SK-N-SH (cell line): ENCODE results near the gene DUSP1. TPM values are rescaled to one million over a fixed set of nuclear protein-coding genes. Genes with fewer than 3 reads are reported as not detected.

Experiments used
- CTCF ChIA-PET: fragments of 300-600, 350-600 bp; formaldehyde crosslinking; extraction: SDS; loops from one replicate; lab custom pipeline; 2021; lab: Yijun Ruan, JAX
- POLR2A ChIA-PET: fragments of 350-600 bp; sonication (Branson Sonifier 250); formaldehyde crosslinking; extraction: SDS; loops from one replicate; lab custom pipeline; 2020; ENCODE audit warnings: antibody characterized with exemption, inconsistent platforms; lab: Yijun Ruan, JAX
- DNase-seq: peaks from one replicate; pipeline ENCODE4 v3.0.0; 2012
- H2AFZ ChIP-seq: fragments of 200-600 bp; sonication (generic); 2 replicates; pipeline ENCODE4 v1.8.1; 2016; ENCODE audit warnings: antibody characterized with exemption, mild to moderate bottlenecking, low read depth
- H3F3A ChIP-seq: fragments of 200-600 bp; sonication (generic); replicated peaks from 2 replicates; pipeline ENCODE3; 2016; ENCODE audit warnings: antibody characterized with exemption, mild to moderate bottlenecking; ENCODE audit not compliant: insufficient read depth
- H3K27ac ChIP-seq, 2 experiments: fragments of 200-500 bp in 1 of 2; fragments of 200-600 bp in 1 of 2; sonication (Bioruptor generic) in 1 of 2; sonication (generic), shearing (Covaris generic) in 1 of 2; 2 replicates each; pipeline versions ENCODE4 v1.5.1 to v1.6.1; 2014 to 2016; ENCODE audit warnings: low read depth in 2 of 2, inconsistent platforms in 1 of 2, low read length in 1 of 2, mild to moderate bottlenecking in 1 of 2, mixed read lengths in 1 of 2
- H3K27me3 ChIP-seq: fragments of 200-600 bp; sonication (generic), shearing (Covaris generic); 2 replicates; pipeline ENCODE4 v1.6.1; 2016; ENCODE audit warnings: mixed run types; ENCODE audit not compliant: insufficient read depth
- H3K36me3 ChIP-seq, 2 experiments: fragments of 200-500 bp in 1 of 2; fragments of 200-600 bp in 1 of 2; sonication (Bioruptor generic) in 1 of 2; sonication (generic) in 1 of 2; replicated peaks in 1 of 2; 2 replicates each; pipeline versions ENCODE3 to v1.5.1; 2014 to 2016; ENCODE audit warnings: low read length in 1 of 2, mild to moderate bottlenecking in 1 of 2; ENCODE audit not compliant: insufficient read depth in 2 of 2, control insufficient read depth in 1 of 2
- H3K4me1 ChIP-seq, 2 experiments: fragments of 200-500 bp in 1 of 2; fragments of 200-600 bp in 1 of 2; sonication (Bioruptor generic) in 1 of 2; sonication (generic), shearing (Covaris generic) in 1 of 2; 2 replicates each; pipeline versions ENCODE4 v1.5.1 to v1.6.1; 2014 to 2016; ENCODE audit warnings: low read depth in 1 of 2, low read length in 1 of 2, mixed run types in 1 of 2; ENCODE audit not compliant: insufficient read depth in 2 of 2, control insufficient read depth in 1 of 2
- H3K4me2 ChIP-seq: fragments of 200-600 bp; sonication (generic), shearing (Covaris generic); 2 replicates; pipeline ENCODE4 v1.6.1; 2017; ENCODE audit warnings: mixed run types
- H3K4me3 ChIP-seq, 2 experiments: fragments of 200-500 bp in 1 of 2; fragments of 200-600 bp in 1 of 2; sonication (Bioruptor generic) in 1 of 2; sonication (generic), shearing (Covaris generic) in 1 of 2; 2 replicates each; pipeline versions ENCODE4 v1.5.1 to v1.8.1; 2014 to 2016; ENCODE audit warnings: low read depth in 2 of 2, inconsistent platforms in 1 of 2, low read length in 1 of 2, mild to moderate bottlenecking in 1 of 2, mixed read lengths in 1 of 2, moderate library complexity in 1 of 2
- H3K79me2 ChIP-seq: fragments of 200-600 bp; sonication (generic); 2 replicates; pipeline ENCODE4 v1.8.1; 2017; ENCODE audit warnings: mild to moderate bottlenecking; ENCODE audit not compliant: insufficient read depth
- H3K9ac ChIP-seq: fragments of 200-600 bp; sonication (generic); 2 replicates; pipeline ENCODE4 v1.6.1; 2017; ENCODE audit warnings: mixed run types
- H3K9me2 ChIP-seq: fragments of 200-600 bp; sonication (generic); 2 replicates; pipeline ENCODE4 v1.6.1; 2017; ENCODE audit warnings: mixed run types
- H3K9me3 ChIP-seq: fragments of 200-600 bp; sonication (generic); 2 replicates; pipeline ENCODE4 v1.6.1; 2017; ENCODE audit warnings: mixed run types, mild to moderate bottlenecking, moderate library complexity
- H4K20me1 ChIP-seq: fragments of 200-600 bp; sonication (generic); 2 replicates; pipeline ENCODE4 v1.6.1; 2017; ENCODE audit warnings: mild to moderate bottlenecking, mixed run types; ENCODE audit not compliant: insufficient read depth
- CHD2 ChIP-seq: fragments of 150-350 bp; IDR thresholded peaks from 2 replicates; pipeline ENCODE4 v1.6.1; 2018; ENCODE audit warnings: low read length; ENCODE audit not compliant: partially characterized antibody
- ELF1 ChIP-seq: IDR thresholded peaks from 2 replicates; pipeline ENCODE4 v1.4.0; 2012
- EZH2phosphoT487 ChIP-seq: fragments of 200-600 bp; sonication (generic); IDR thresholded peaks from 2 replicates; pipeline ENCODE4 v1.6.1; 2017; ENCODE audit warnings: low read depth, mixed run types, mild to moderate bottlenecking, antibody characterized with exemption, moderate library complexity, borderline replicate concordance
- FOSL2 ChIP-seq: IDR thresholded peaks from 2 replicates; pipeline ENCODE4 v1.4.0; 2012; ENCODE audit warnings: low read depth, mild to moderate bottlenecking, moderate library complexity, borderline replicate concordance
- FOXM1 ChIP-seq: IDR thresholded peaks from 2 replicates; pipeline ENCODE4 v1.4.0; 2012; ENCODE audit warnings: low read depth, mild to moderate bottlenecking
- GABPA ChIP-seq: IDR thresholded peaks from 2 replicates; pipeline ENCODE4 v1.4.0; 2012; ENCODE audit warnings: low read depth, mild to moderate bottlenecking
- JUND ChIP-seq: IDR thresholded peaks from 2 replicates; pipeline ENCODE4 v1.4.0; 2012
- NFIC ChIP-seq: IDR thresholded peaks from 2 replicates; pipeline ENCODE4 v1.4.0; 2012; ENCODE audit warnings: borderline replicate concordance
- NRF1 ChIP-seq: IDR thresholded peaks from 2 replicates; pipeline ENCODE4 v1.6.1; 2012; ENCODE audit warnings: low read depth, mild to moderate bottlenecking, low read length
- RFX5 ChIP-seq: IDR thresholded peaks from 2 replicates; pipeline ENCODE4 v1.6.1; 2012; ENCODE audit warnings: mild to moderate bottlenecking, improper control_type of control experiment, low read length
- SIN3A ChIP-seq: IDR thresholded peaks from 2 replicates; pipeline ENCODE4 v1.6.1; 2012; ENCODE audit warnings: low read depth, mild to moderate bottlenecking, low read length, moderate library complexity, borderline replicate concordance
- SMC3 ChIP-seq: IDR thresholded peaks from 2 replicates; pipeline ENCODE4 v1.6.1; 2012; ENCODE audit warnings: low read depth, low read length, improper control_type of control experiment
- TAF1 ChIP-seq: IDR thresholded peaks from 2 replicates; pipeline ENCODE4 v1.6.1; 2012; ENCODE audit warnings: low read depth, mild to moderate bottlenecking, low read length, moderate library complexity, borderline replicate concordance
- TCF12 ChIP-seq: IDR thresholded peaks from 2 replicates; pipeline ENCODE4 v1.4.0; 2012
- TEAD4 ChIP-seq: IDR thresholded peaks from 2 replicates; pipeline ENCODE4 v1.4.0; 2012; ENCODE audit warnings: mild to moderate bottlenecking, borderline replicate concordance; ENCODE audit not compliant: insufficient read depth
- WGBS: methylation state at CpG from one replicate; pipeline ENCODE4 v1.1.6; 2017; ENCODE audit warnings: low lambda C conversion rate; 5-methylcytosine and 5-hydroxymethylcytosine counted together
- polyA plus RNA-seq, 3 experiments: library from polyadenylated mRNA; depleted of rRNA; stranded (reverse); fragments of >200 nt; gene quantifications; 2 replicates each; pipeline ENCODE4 v1.2.3, GENCODE V29; 2012
- TF ChIP-seq, protein P1 (sequence below): IDR thresholded peaks from 2 replicates; pipeline ENCODE4 v1.6.1; 2012; ENCODE audit warnings: mild to moderate bottlenecking, low read depth, low read length, moderate library complexity
- TF ChIP-seq, protein P2 (sequence below): IDR thresholded peaks from 2 replicates; pipeline ENCODE4 v1.4.0; 2012; ENCODE audit warnings: low read depth, borderline replicate concordance

The DUSP1 gene
- polyA plus RNA-seq, 1 of the 3 experiments (the other 2 are of a cell fraction) = 455 TPM

- WGBS = 80% methylated on average over 4 of the region's 4 CpGs
- Histone ChIP-seq H3K4me3 (no peak overlapping the region), H3K4me1 (no peaks in the 10 kb centered on the region), H3K79me2 (no peaks in the 10 kb centered on the region), H3K9ac (no peak overlapping the region), H3K36me3 (no peaks in the 10 kb centered on the region), H4K20me1 (no peaks in the 10 kb centered on the region), H3K9me2 (no peaks in the 10 kb centered on the region), H2AFZ (0 out of 2 replicates have a peak overlapping the region, but pooled peaks have one; percentile 63), H3K4me2 (no peak overlapping the region), H3F3A (no peaks in the 10 kb centered on the region), H3K27ac (no peak overlapping the region), H3K9me3 (no peaks in the 10 kb centered on the region), H3K27me3 (no peaks in the 10 kb centered on the region)
- ChIA-PET POLR2A (no interaction called here), CTCF (interaction anchor here (1.1 to 3.6 kb wide), 7 partner anchors 10 to 38 kb away, joined by 3 to 20 read pairs (median 6); no protein-coding TSS in a partner anchor)
- TF ChIP-seq, protein P1, sequence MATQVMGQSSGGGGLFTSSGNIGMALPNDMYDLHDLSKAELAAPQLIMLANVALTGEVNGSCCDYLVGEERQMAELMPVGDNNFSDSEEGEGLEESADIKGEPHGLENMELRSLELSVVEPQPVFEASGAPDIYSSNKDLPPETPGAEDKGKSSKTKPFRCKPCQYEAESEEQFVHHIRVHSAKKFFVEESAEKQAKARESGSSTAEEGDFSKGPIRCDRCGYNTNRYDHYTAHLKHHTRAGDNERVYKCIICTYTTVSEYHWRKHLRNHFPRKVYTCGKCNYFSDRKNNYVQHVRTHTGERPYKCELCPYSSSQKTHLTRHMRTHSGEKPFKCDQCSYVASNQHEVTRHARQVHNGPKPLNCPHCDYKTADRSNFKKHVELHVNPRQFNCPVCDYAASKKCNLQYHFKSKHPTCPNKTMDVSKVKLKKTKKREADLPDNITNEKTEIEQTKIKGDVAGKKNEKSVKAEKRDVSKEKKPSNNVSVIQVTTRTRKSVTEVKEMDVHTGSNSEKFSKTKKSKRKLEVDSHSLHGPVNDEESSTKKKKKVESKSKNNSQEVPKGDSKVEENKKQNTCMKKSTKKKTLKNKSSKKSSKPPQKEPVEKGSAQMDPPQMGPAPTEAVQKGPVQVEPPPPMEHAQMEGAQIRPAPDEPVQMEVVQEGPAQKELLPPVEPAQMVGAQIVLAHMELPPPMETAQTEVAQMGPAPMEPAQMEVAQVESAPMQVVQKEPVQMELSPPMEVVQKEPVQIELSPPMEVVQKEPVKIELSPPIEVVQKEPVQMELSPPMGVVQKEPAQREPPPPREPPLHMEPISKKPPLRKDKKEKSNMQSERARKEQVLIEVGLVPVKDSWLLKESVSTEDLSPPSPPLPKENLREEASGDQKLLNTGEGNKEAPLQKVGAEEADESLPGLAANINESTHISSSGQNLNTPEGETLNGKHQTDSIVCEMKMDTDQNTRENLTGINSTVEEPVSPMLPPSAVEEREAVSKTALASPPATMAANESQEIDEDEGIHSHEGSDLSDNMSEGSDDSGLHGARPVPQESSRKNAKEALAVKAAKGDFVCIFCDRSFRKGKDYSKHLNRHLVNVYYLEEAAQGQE = no peak
- TF ChIP-seq EZH2phosphoT487 (no peak), FOSL2 (no peak), SMC3 (no peak), TAF1 (no peak), TEAD4 (no peak), TCF12 (no peak), NFIC (no peak), FOXM1 (no peak)
- TF ChIP-seq, protein P2, sequence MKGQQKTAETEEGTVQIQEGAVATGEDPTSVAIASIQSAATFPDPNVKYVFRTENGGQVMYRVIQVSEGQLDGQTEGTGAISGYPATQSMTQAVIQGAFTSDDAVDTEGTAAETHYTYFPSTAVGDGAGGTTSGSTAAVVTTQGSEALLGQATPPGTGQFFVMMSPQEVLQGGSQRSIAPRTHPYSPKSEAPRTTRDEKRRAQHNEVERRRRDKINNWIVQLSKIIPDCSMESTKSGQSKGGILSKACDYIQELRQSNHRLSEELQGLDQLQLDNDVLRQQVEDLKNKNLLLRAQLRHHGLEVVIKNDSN = no peak
- DNase-seq = no peak
Observed at GRCh38 chr5:172733974-172734346, 37.0 kb downstream of the DUSP1 start.

DNA sequence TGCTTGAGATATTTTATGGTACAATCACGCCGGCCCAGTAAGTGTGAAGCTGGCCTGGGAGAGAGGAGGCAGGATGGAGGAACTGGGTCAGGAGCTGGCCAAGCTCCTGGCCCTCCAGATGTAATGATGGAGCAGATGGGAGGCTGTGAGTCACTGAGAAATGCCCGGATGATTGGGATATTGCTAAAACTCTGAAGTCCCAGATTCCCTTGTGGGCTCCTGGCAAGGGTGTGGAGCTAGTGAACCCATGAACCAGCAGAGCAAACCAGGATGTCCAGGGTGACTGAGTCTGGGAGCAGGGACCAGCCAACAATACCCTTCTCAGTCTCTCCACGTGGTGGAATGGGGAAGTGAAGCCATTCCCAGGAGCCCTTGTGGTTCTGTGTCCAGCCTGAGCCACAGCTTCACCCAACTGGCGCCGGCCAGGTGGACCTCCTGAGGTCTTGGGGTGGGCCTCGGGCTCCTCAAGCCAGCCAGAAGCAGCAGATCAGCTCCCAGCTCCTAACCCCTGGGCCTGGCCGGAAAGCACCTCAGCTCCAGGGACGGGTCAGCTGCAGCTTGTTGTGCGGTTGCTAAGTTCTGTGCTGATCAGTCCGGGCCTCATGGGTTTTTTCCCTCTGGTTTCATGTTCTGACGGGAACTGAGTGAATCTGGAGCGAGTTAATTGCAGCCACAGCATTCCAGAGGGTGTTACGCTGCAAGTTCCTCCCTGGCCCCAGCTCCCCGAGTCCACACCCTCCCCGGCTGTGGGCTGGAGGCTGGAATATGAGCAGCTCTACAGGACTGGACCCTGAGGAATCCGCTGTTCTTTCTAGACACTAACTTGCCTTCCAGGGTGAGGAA is 37.6 kb downstream of the DUSP1 start:
- Histone ChIP-seq H4K20me1 (no peaks in the 10 kb centered on the region), H3K9me2 (no peaks in the 10 kb centered on the region), H3K79me2 (no peaks in the 10 kb centered on the region), H3K4me2 (no peak overlapping the region), H3F3A (no peaks in the 10 kb centered on the region), H3K27ac (no peak overlapping the region), H3K36me3 (no peaks in the 10 kb centered on the region), H2AFZ (peak overlapping the region; percentile 63; the same call in 1 of the 2 replicates), H3K9ac (no peak overlapping the region), H3K9me3 (no peaks in the 10 kb centered on the region), H3K27me3 (no peaks in the 10 kb centered on the region), H3K4me3 (no peak overlapping the region), H3K4me1 (no peaks in the 10 kb centered on the region)
- no peak for DNase-seq
- ChIA-PET POLR2A (no interaction called here), CTCF (interaction anchor here (1.1 to 3.6 kb wide), 10 partner anchors 9 to 199 kb away, joined by 3 to 20 read pairs (median 4); no protein-coding TSS in a partner anchor)
- TF ChIP-seq JUND (no peak), CHD2 (no peak), ELF1 (no peak), RFX5 (no peak), GABPA (no peak), NRF1 (no peak), TEAD4 (no peak), SIN3A (no peak), SMC3 (no peak), TAF1 (no peak), TCF12 (no peak), EZH2phosphoT487 (no peak)
- TF ChIP-seq, protein P1 = no peak
- WGBS = 80% methylated on average over 9 of the region's 17 CpGs
